ENCODE data around the gene PHAF1. TPM values are rescaled to one million over a fixed set of nuclear protein-coding genes. Genes with fewer than 3 reads are reported as not detected.

Gene PHAF1
- total and polyA plus RNA-seq, 8 donors: 4.6 to 39.6 (median 7.6) TPM

DNA sequence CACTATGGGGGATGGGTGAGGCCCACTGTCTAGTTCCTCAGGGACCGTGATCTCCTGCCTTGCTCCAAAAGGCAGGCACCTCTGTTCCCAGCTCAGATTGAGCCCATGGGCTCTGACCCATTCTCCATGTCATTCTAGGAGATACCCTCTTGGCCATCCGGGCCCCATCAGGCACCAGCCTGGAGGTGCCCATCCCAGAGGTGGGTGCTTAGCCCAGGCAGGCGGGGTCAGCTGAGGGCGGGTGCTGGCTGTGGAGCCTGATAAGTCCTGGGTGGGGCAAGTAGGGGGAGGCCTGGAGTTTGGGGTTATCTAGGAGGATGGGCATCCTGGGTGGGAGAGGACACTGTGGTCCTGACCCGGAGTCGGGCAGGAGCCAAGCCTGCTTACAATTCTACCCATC is 84.5 kb downstream of the PHAF1 start:
- no peak for TF ChIP-seq POLR2A (IDR thresholded peaks at IDR 0.05)
- TF ChIP-seq, protein P1, sequence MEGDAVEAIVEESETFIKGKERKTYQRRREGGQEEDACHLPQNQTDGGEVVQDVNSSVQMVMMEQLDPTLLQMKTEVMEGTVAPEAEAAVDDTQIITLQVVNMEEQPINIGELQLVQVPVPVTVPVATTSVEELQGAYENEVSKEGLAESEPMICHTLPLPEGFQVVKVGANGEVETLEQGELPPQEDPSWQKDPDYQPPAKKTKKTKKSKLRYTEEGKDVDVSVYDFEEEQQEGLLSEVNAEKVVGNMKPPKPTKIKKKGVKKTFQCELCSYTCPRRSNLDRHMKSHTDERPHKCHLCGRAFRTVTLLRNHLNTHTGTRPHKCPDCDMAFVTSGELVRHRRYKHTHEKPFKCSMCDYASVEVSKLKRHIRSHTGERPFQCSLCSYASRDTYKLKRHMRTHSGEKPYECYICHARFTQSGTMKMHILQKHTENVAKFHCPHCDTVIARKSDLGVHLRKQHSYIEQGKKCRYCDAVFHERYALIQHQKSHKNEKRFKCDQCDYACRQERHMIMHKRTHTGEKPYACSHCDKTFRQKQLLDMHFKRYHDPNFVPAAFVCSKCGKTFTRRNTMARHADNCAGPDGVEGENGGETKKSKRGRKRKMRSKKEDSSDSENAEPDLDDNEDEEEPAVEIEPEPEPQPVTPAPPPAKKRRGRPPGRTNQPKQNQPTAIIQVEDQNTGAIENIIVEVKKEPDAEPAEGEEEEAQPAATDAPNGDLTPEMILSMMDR (IDR thresholded peaks at IDR 0.05): no peak
- TF ChIP-seq POLR2AphosphoS5 (IDR thresholded peaks at IDR 0.05): no peak
- no peak for TF ChIP-seq EP300 (IDR thresholded peaks at IDR 0.05)
- no peak overlapping the region for H3K4me3 ChIP-seq
- intact Hi-C loops (cut with DNase I; ENCODE audit: low total_unique reads): no loop called here
- no peaks in the 10 kb centered on the region for H3K27me3 ChIP-seq
- no peaks in the 10 kb centered on the region for H3K9me3 ChIP-seq
- no peak overlapping the region for H3K27ac ChIP-seq
- H3K4me1 ChIP-seq: peaks cover 32 to 72% (median 50%) of the 10 kb centered on the region in 4 donors
- DNase-seq: peak in 1 of 2 donors; percentile 20
- peaks cover 43 to 61% (median 53%) of the 10 kb centered on the region in 4 donors for H3K36me3 ChIP-seq
- 74 to 86% (median 82%) methylated on average over 5 to 6 of the region's 6 CpGs for WGBS, 5 donors

DNA sequence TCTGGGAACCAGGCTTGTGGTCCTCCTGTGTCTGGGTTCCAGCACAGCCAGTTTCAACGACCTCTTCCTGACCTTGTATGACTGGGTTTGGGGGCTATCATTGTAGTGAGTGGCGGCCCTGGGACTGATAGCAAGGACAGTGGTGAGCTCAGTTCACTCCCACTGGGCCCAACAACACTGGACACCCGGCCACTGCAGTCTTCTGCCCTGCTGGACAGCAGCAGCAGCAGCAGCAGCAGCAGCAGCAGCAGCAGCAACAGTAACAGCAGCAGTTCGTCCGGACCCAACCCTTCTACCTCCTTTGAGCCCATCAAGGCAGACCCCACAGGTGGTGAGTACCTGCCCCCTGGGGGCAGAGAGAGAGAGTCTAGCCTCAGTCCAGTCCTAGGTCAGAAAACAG is 85.9 kb downstream of the PHAF1 start:
- H3K36me3 ChIP-seq: peaks cover 43 to 76% (median 57%) of the 10 kb centered on the region in 4 donors
- DNase-seq: no peak
- H3K9me3 ChIP-seq: no peaks in the 10 kb centered on the region
- intact Hi-C loops (cut with DNase I; ENCODE audit: low total_unique reads): no loop called here
- H3K27me3 ChIP-seq: no peaks in the 10 kb centered on the region
- no peak for TF ChIP-seq POLR2AphosphoS5 (IDR thresholded peaks at IDR 0.05)
- no peak for TF ChIP-seq POLR2A (IDR thresholded peaks at IDR 0.05)
- TF ChIP-seq, protein P1 (IDR thresholded peaks at IDR 0.05): no peak
- no peak for TF ChIP-seq EP300 (IDR thresholded peaks at IDR 0.05)
- no peak overlapping the region for H3K4me3 ChIP-seq
- H3K27ac ChIP-seq: no peak overlapping the region
- 79 to 85% (median 82%) methylated on average over 4 to 5 of the region's 5 CpGs for WGBS, 5 donors
- H3K4me1 ChIP-seq: peaks cover 39 to 82% (median 62%) of the 10 kb centered on the region in 4 donors

DNA sequence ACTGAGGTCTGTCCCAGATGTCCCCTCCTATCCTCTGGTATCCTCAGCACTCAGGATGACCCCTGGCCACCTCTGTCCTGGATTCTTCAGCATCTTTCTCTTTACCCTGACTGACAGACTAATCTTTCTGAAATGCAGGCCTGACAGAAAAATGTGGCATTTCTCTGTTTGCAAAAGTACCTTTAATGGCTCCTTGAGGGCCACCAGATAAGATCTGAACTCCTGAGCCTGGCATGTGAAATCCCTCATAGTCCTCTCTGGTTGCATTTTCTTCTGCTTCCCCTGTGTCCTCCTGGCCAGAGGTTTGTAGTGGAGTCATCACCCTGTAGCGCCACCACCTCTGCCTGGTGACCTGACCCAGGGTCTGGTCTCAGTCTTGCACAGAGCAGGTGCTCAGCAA is 87.1 kb downstream of the PHAF1 start:
- H3K27me3 ChIP-seq: no peaks in the 10 kb centered on the region
- intact Hi-C loops (cut with DNase I; ENCODE audit: low total_unique reads): no loop called here
- peaks cover 31 to 72% (median 56%) of the 10 kb centered on the region in 4 donors for H3K4me1 ChIP-seq
- H3K36me3 ChIP-seq: peaks cover 50 to 88% (median 68%) of the 10 kb centered on the region in 4 donors
- TF ChIP-seq POLR2A (IDR thresholded peaks at IDR 0.05) (no peak), POLR2AphosphoS5 (IDR thresholded peaks at IDR 0.05) (no peak), EP300 (IDR thresholded peaks at IDR 0.05) (no peak)
- TF ChIP-seq, protein P1 (IDR thresholded peaks at IDR 0.05): no peak
- no peaks in the 10 kb centered on the region for H3K9me3 ChIP-seq
- no peak for DNase-seq
- 89 to 100% (median 100%) methylated on average over 1 of the region's 1 CpG for WGBS, 5 donors
- no peak overlapping the region for H3K4me3 ChIP-seq
- H3K27ac ChIP-seq: no peak overlapping the region

DNA sequence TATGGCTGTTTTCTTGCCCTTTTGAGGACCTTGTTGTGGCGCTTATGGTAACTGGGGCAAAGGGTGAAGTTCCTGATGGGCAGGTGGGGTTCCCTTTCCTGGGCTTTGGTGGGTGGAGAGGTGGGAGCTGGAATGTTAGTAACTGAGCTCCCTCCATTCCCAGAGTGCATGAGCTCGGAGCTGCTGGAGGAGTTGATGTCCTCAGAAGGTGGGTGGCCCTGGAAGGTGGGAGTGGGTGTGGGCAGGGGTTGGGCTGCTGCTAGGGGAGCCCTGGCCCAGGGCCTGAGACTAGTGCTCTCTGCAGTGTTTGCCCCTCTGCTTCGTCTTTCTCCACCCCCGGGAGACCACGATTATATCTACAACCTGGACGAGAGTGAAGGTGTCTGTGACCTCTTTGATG is 88.0 kb downstream of the PHAF1 start:
- TF ChIP-seq, protein P1 (IDR thresholded peaks at IDR 0.05): no peak
- TF ChIP-seq EP300 (IDR thresholded peaks at IDR 0.05): no peak
- TF ChIP-seq POLR2A (IDR thresholded peaks at IDR 0.05): no peak
- no peak for TF ChIP-seq POLR2AphosphoS5 (IDR thresholded peaks at IDR 0.05)
- intact Hi-C loops (cut with DNase I; ENCODE audit: low total_unique reads): no loop called here
- Histone ChIP-seq H3K27me3 (no peaks in the 10 kb centered on the region), H3K4me3 (no peak overlapping the region), H3K27ac (peak overlapping the region; percentile 62 to 88 (median 83)), H3K4me1 (peaks cover 28 to 69% (median 50%) of the 10 kb centered on the region in 4 donors), H3K36me3 (peaks cover 58 to 96% (median 76%) of the 10 kb centered on the region in 4 donors), H3K9me3 (no peaks in the 10 kb centered on the region)
- no peak for DNase-seq
- 58 to 75% (median 65%) methylated on average over 3 to 6 of the region's 6 CpGs for WGBS, 5 donors

Other genes with a start within 250 kb of the PHAF1 start
- 10 to 100 TPM in 1 of 5 donors, 1 to 10 TPM in 4; 4.9 to 96.9 (median 7.5) TPM for gene PDP2, start 229.4 kb upstream of the PHAF1 start, total RNA-seq
- gene PDP2, start 229.4 kb upstream of the PHAF1 start, polyA plus RNA-seq: 1 to 10 TPM; 1.6 to 2.1 (median 1.9) TPM
- 1 to 10 TPM in 1 of 5 donors, under 1 TPM in 1, not detected in 3; 0.14 to 1.1 TPM for gene CDH16, start 191.1 kb upstream of the PHAF1 start, total RNA-seq
- 1 to 10 TPM in 1 of 3 donors, not detected in 2; 2.3 TPM for gene CDH16, start 191.1 kb upstream of the PHAF1 start, polyA plus RNA-seq
- gene RRAD, start 184.4 kb upstream of the PHAF1 start, total RNA-seq: 10 to 100 TPM in 2 of 5 donors, 1 to 10 TPM in 3; 1.0 to 39.7 (median 3.6) TPM
- gene RRAD, start 184.4 kb upstream of the PHAF1 start, polyA plus RNA-seq: 10 to 100 TPM in 1 of 3 donors, 1 to 10 TPM in 2; 2.9 to 37.8 (median 3.4) TPM
- 10 to 100 TPM in 4 of 5 donors, 1 to 10 TPM in 1; 4.3 to 95.1 (median 43.2) TPM for gene CIAO2B, start 175.5 kb upstream of the PHAF1 start, total RNA-seq
- 100 to 1,000 TPM; 166 to 176 (median 171) TPM for gene CIAO2B, start 175.5 kb upstream of the PHAF1 start, polyA plus RNA-seq
- 100 to 1,000 TPM in 1 of 5 donors, 10 to 100 TPM in 4; 16.9 to 893 (median 47.4) TPM for gene CES2, start 174.4 kb upstream of the PHAF1 start, total RNA-seq
- 10 to 100 TPM; 24.9 to 32.7 (median 26.1) TPM for gene CES2, start 174.4 kb upstream of the PHAF1 start, polyA plus RNA-seq
- gene CES3, start 148.7 kb upstream of the PHAF1 start, total RNA-seq: 100 to 1,000 TPM in 1 of 5 donors, 10 to 100 TPM in 1, 1 to 10 TPM in 1, under 1 TPM in 1, not detected in 1; 0.37 to 145 (median 8.3) TPM
- 1 to 10 TPM in 1 of 3 donors, under 1 TPM in 1, not detected in 1; 0.56 to 2.8 TPM for gene CES3, start 148.7 kb upstream of the PHAF1 start, polyA plus RNA-seq
- gene CES4A, start 121.4 kb upstream of the PHAF1 start, total RNA-seq: 10 to 100 TPM in 2 of 5 donors, 1 to 10 TPM in 3; 3.3 to 22.3 (median 7.0) TPM
- 10 to 100 TPM in 1 of 3 donors, 1 to 10 TPM in 2; 3.2 to 16.5 (median 3.7) TPM for gene CES4A, start 121.4 kb upstream of the PHAF1 start, polyA plus RNA-seq
- gene CBFB, start 80.8 kb upstream of the PHAF1 start, total RNA-seq: 10 to 100 TPM in 4 of 5 donors, 1 to 10 TPM in 1; 4.1 to 68.1 (median 46.2) TPM
- 10 to 100 TPM; 13.1 to 17.7 (median 14.9) TPM for gene CBFB, start 80.8 kb upstream of the PHAF1 start, polyA plus RNA-seq
- gene B3GNT9, start 41.1 kb downstream of the PHAF1 start, total RNA-seq: 10 to 100 TPM in 1 of 5 donors, 1 to 10 TPM in 3, under 1 TPM in 1; 0.58 to 11.2 (median 4.3) TPM
- 1 to 10 TPM; 3.5 to 7.9 (median 4.0) TPM for gene B3GNT9, start 41.1 kb downstream of the PHAF1 start, polyA plus RNA-seq
- gene TRADD, start 50.0 kb downstream of the PHAF1 start, total RNA-seq: 100 to 1,000 TPM in 1 of 5 donors, 10 to 100 TPM in 4; 10.6 to 112 (median 38.4) TPM
- gene TRADD, start 50.0 kb downstream of the PHAF1 start, polyA plus RNA-seq: 10 to 100 TPM; 18.9 to 39.4 (median 34.8) TPM
- gene FBXL8, start 50.0 kb downstream of the PHAF1 start, total RNA-seq: 100 to 1,000 TPM in 1 of 5 donors, 10 to 100 TPM in 3, 1 to 10 TPM in 1; 5.5 to 412 (median 51.3) TPM
- gene FBXL8, start 50.0 kb downstream of the PHAF1 start, polyA plus RNA-seq: 10 to 100 TPM in 2 of 3 donors, 1 to 10 TPM in 1; 8.3 to 18.3 (median 10.7) TPM
- gene HSF4, start 54.8 kb downstream of the PHAF1 start, total RNA-seq: 100 to 1,000 TPM in 1 of 5 donors, 10 to 100 TPM in 3, 1 to 10 TPM in 1; 9.5 to 630 (median 36.5) TPM
- 10 to 100 TPM; 23.8 to 65.4 (median 27.9) TPM for gene HSF4, start 54.8 kb downstream of the PHAF1 start, polyA plus RNA-seq
- 100 to 1,000 TPM in 1 of 5 donors, 10 to 100 TPM in 4; 11.4 to 492 (median 39.4) TPM for gene NOL3, start 60.6 kb downstream of the PHAF1 start, total RNA-seq
- gene NOL3, start 60.6 kb downstream of the PHAF1 start, polyA plus RNA-seq: 10 to 100 TPM; 17.2 to 59.7 (median 21.5) TPM
- 100 to 1,000 TPM in 1 of 5 donors, 10 to 100 TPM in 4; 13.2 to 156 (median 24.0) TPM for gene MATCAP1, start 74.0 kb downstream of the PHAF1 start, total RNA-seq
- 10 to 100 TPM in 1 of 3 donors, 1 to 10 TPM in 2; 8.5 to 25.7 (median 9.5) TPM for gene MATCAP1, start 74.0 kb downstream of the PHAF1 start, polyA plus RNA-seq
- gene EXOC3L1, start 80.2 kb downstream of the PHAF1 start, total RNA-seq: 10 to 100 TPM in 3 of 5 donors, 1 to 10 TPM in 1, not detected in 1; 1.3 to 25.5 (median 14.5) TPM
- 1 to 10 TPM; 3.9 to 6.8 (median 4.0) TPM for gene EXOC3L1, start 80.2 kb downstream of the PHAF1 start, polyA plus RNA-seq
- 100 to 1,000 TPM in 2 of 5 donors, 10 to 100 TPM in 3; 36.8 to 304 (median 89.7) TPM for gene E2F4, start 82.2 kb downstream of the PHAF1 start, total RNA-seq
- gene E2F4, start 82.2 kb downstream of the PHAF1 start, polyA plus RNA-seq: 10 to 100 TPM; 32.8 to 44.3 (median 38.7) TPM
- 100 to 1,000 TPM in 2 of 5 donors, 10 to 100 TPM in 3; 11.6 to 133 (median 57.2) TPM for gene ELMO3, start 89.2 kb downstream of the PHAF1 start, total RNA-seq
- 10 to 100 TPM; 20.4 to 44.6 (median 37.1) TPM for gene ELMO3, start 89.2 kb downstream of the PHAF1 start, polyA plus RNA-seq
- gene TMEM208, start 117.2 kb downstream of the PHAF1 start, total RNA-seq: 100 to 1,000 TPM in 1 of 5 donors, 10 to 100 TPM in 3, 1 to 10 TPM in 1; 8.7 to 126 (median 46.4) TPM
- gene TMEM208, start 117.2 kb downstream of the PHAF1 start, polyA plus RNA-seq: 100 to 1,000 TPM in 1 of 3 donors, 10 to 100 TPM in 2; 39.6 to 141 (median 89.2) TPM
- 100 to 1,000 TPM in 1 of 5 donors, 10 to 100 TPM in 3, 1 to 10 TPM in 1; 6.1 to 101 (median 25.9) TPM for gene FHOD1, start 137.5 kb downstream of the PHAF1 start, total RNA-seq
- gene FHOD1, start 137.5 kb downstream of the PHAF1 start, polyA plus RNA-seq: 10 to 100 TPM; 12.8 to 19.2 (median 15.7) TPM
- 1 to 10 TPM in 2 of 5 donors, under 1 TPM in 2, not detected in 1; 0.89 to 5.3 (median 2.6) TPM for gene SLC9A5, start 139.0 kb downstream of the PHAF1 start, total RNA-seq
- gene SLC9A5, start 139.0 kb downstream of the PHAF1 start, polyA plus RNA-seq: under 1 TPM; 0.19 to 0.43 (median 0.31) TPM
- 10 to 100 TPM in 2 of 5 donors, 1 to 10 TPM in 3; 2.3 to 57.1 (median 8.1) TPM for gene PLEKHG4, start 169.6 kb downstream of the PHAF1 start, total RNA-seq
- 1 to 10 TPM; 2.5 to 10.0 (median 3.1) TPM for gene PLEKHG4, start 169.6 kb downstream of the PHAF1 start, polyA plus RNA-seq
- 1 to 10 TPM in 2 of 5 donors, not detected in 3; 2.2 to 3.3 TPM for gene KCTD19, start 216.8 kb downstream of the PHAF1 start, total RNA-seq
- gene KCTD19, start 216.8 kb downstream of the PHAF1 start, polyA plus RNA-seq: under 1 TPM in 1 of 3 donors, not detected in 2; 0.03 TPM
- gene LRRC36, start 216.9 kb downstream of the PHAF1 start, total RNA-seq: 10 to 100 TPM in 1 of 5 donors, under 1 TPM in 1, not detected in 3; 0.73 to 33.0 TPM
- gene LRRC36, start 216.9 kb downstream of the PHAF1 start, polyA plus RNA-seq: 1 to 10 TPM in 1 of 3 donors, under 1 TPM in 1, not detected in 1; 0.37 to 1.2 TPM